NCI-H2227 treated with DMSO at 0.1 percent for 48 hours (cell line): ENCODE data around the gene ERC2.

Experiments used
- DNase-seq: peaks from one replicate; lab custom pipeline; 2025; lab: John Stamatoyannopoulos, UW

ERC2 gene

GRCh38 chr3:55826731-55827496 is 641.4 kb downstream of the ERC2 start:
- peak; percentile 43 for DNase-seq

GRCh38 chr3:55826097-55826496 is 642.2 kb downstream of the ERC2 start:
- peak; percentile 1 for DNase-seq

GRCh38 chr3:55824406-55824805 is 643.9 kb downstream of the ERC2 start:
- no peak for DNase-seq

- DNase-seq, result no peak
Measured at GRCh38 chr3:55823829-55824228, 644.4 kb downstream of the ERC2 start.

- no peak for DNase-seq
Measured at GRCh38 chr3:55823001-55823400, 645.3 kb downstream of the ERC2 start.

GRCh38 chr3:55819005-55819404 is 649.3 kb downstream of the ERC2 start:
- no peak for DNase-seq

GRCh38 chr3:55818485-55818884 is 649.8 kb downstream of the ERC2 start:
- DNase-seq, result no peak

- DNase-seq, result no peak
Measured at GRCh38 chr3:55816794-55817576, 651.3 kb downstream of the ERC2 start.

- DNase-seq, result no peak
Measured at GRCh38 chr3:55815262-55815661, 653.0 kb downstream of the ERC2 start.

GRCh38 chr3:55813268-55814097 is 654.8 kb downstream of the ERC2 start:
- DNase-seq, result no peak

- DNase-seq, result no peak
Measured at GRCh38 chr3:55812394-55813013, 655.8 kb downstream of the ERC2 start.

- DNase-seq, result no peak
Measured at GRCh38 chr3:55807210-55807609, 661.1 kb downstream of the ERC2 start.

GRCh38 chr3:55805169-55805568 is 663.1 kb downstream of the ERC2 start:
- DNase-seq, result no peak

GRCh38 chr3:55804170-55805095 is 663.8 kb downstream of the ERC2 start:
- no peak for DNase-seq

GRCh38 chr3:55802816-55803215 is 665.5 kb downstream of the ERC2 start:
- DNase-seq, result no peak

GRCh38 chr3:55801676-55802075 is 666.6 kb downstream of the ERC2 start:
- no peak for DNase-seq

- no peak for DNase-seq
Measured at GRCh38 chr3:55801068-55801467, 667.2 kb downstream of the ERC2 start.

- no peak for DNase-seq
Measured at GRCh38 chr3:55797775-55798174, 670.5 kb downstream of the ERC2 start.

GRCh38 chr3:55797084-55797483 is 671.2 kb downstream of the ERC2 start:
- no peak for DNase-seq

- no peak for DNase-seq
Measured at GRCh38 chr3:55796533-55796932, 671.7 kb downstream of the ERC2 start.

- DNase-seq, result no peak
Measured at GRCh38 chr3:55795746-55796145, 672.5 kb downstream of the ERC2 start.
